Liver (tissue), 3 donors: ENCODE data around the gene ISM1.

Experiments
- EGR1 ChIP-seq, 2 donors: IDR thresholded peaks; 2 replicates each; pipeline ENCODE4 v1.6.1; 2016 to 2018; ENCODE audit warnings: antibody characterized with exemption in 2 of 2, low read depth in 2 of 2
- FOXA2 ChIP-seq: IDR thresholded peaks from 2 replicates; pipeline ENCODE4 v1.6.1; 2016; ENCODE audit warnings: antibody characterized with exemption
- GABPA ChIP-seq, 2 donors: IDR thresholded peaks in 1 of 2; conservative IDR thresholded peaks in 1 of 2; 2 replicates each; pipeline ENCODE4 v1.6.1; 2016; ENCODE audit warnings: antibody characterized with exemption in 2 of 2, mild to moderate bottlenecking in 1 of 2, moderate library complexity in 1 of 2
- JUND ChIP-seq, 2 donors: IDR thresholded peaks; 2 replicates each; pipeline ENCODE4 v1.6.1; 2016; ENCODE audit warnings: antibody characterized with exemption in 2 of 2
- RAD21 ChIP-seq, 2 donors: IDR thresholded peaks; 2 replicates each; pipeline ENCODE4 v1.6.1; 2016; ENCODE audit warnings: antibody characterized with exemption in 2 of 2, mild to moderate bottlenecking in 2 of 2
- RXRA ChIP-seq, 2 donors: IDR thresholded peaks; 2 replicates each; pipeline ENCODE4 v1.6.1; 2017 to 2018; ENCODE audit warnings: antibody characterized with exemption in 2 of 2, mild to moderate bottlenecking in 1 of 2
- TAF1 ChIP-seq: conservative IDR thresholded peaks from 2 replicates; pipeline ENCODE4 v1.6.1; 2016; ENCODE audit warnings: antibody characterized with exemption, mild to moderate bottlenecking
- YY1 ChIP-seq: IDR thresholded peaks from 2 replicates; pipeline ENCODE4 v1.6.1; 2016; ENCODE audit warnings: antibody characterized with exemption, mild to moderate bottlenecking
- TF ChIP-seq, protein P1 (sequence below): fragments of 150-350 bp; IDR thresholded peaks from 2 replicates; pipeline ENCODE4 v1.5.1; 2017; ENCODE audit warnings: improper control_type of control experiment, low read depth, low read length; ENCODE audit not compliant: missing input control
- TF ChIP-seq, protein P2 (sequence below): IDR thresholded peaks from 2 replicates; pipeline ENCODE4 v1.6.1; 2016; ENCODE audit warnings: antibody characterized with exemption
- donor health status: healthy.
- donor health status: healthy.

GRCh38 chr20:13289031-13289430 lies 68.0 kb downstream of the ISM1 start:
- TF ChIP-seq, protein P1, sequence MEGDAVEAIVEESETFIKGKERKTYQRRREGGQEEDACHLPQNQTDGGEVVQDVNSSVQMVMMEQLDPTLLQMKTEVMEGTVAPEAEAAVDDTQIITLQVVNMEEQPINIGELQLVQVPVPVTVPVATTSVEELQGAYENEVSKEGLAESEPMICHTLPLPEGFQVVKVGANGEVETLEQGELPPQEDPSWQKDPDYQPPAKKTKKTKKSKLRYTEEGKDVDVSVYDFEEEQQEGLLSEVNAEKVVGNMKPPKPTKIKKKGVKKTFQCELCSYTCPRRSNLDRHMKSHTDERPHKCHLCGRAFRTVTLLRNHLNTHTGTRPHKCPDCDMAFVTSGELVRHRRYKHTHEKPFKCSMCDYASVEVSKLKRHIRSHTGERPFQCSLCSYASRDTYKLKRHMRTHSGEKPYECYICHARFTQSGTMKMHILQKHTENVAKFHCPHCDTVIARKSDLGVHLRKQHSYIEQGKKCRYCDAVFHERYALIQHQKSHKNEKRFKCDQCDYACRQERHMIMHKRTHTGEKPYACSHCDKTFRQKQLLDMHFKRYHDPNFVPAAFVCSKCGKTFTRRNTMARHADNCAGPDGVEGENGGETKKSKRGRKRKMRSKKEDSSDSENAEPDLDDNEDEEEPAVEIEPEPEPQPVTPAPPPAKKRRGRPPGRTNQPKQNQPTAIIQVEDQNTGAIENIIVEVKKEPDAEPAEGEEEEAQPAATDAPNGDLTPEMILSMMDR: no peak
- TF ChIP-seq RAD21 (IDR thresholded peaks at IDR 0.05) (no peak), RXRA (IDR thresholded peaks at IDR 0.05) (no peak), EGR1 (IDR thresholded peaks at IDR 0.05; ENCODE audit: low read depth in 2 of 2) (no peak), YY1 (no peak), JUND (IDR thresholded peaks at IDR 0.05) (no peak), TAF1 (no peak), GABPA (IDR thresholded peaks at IDR 0.05 in 1 of 2, conservative IDR thresholded peaks at IDR 0.05 in 1 of 2) (no peak), FOXA2 (no peak)
- TF ChIP-seq, protein P2, sequence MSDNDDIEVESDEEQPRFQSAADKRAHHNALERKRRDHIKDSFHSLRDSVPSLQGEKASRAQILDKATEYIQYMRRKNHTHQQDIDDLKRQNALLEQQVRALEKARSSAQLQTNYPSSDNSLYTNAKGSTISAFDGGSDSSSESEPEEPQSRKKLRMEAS: no peak
